ENCODE results near the gene NAGLU. TPM values are rescaled to one million over a fixed set of nuclear protein-coding genes. Genes with fewer than 3 reads are reported as not detected.

NAGLU gene
- total and polyA plus RNA-seq, 2 of the 13 experiments (the other 11 are each of a cell fraction or from before 2014, with no cell fraction given): 28.2 to 40.1 TPM

GRCh38 chr17:42565523-42566214 lies 29.6 kb downstream of the NAGLU start (continued):
- no peak for TF ChIP-seq TRAFD1 (CRISPR knock-in tag; IDR thresholded peaks at IDR 0.05; ENCODE audit: borderline replicate concordance)
- no peak for TF ChIP-seq MXI1 (IDR thresholded peaks at IDR 0.05; ENCODE audit: borderline replicate concordance, low read depth, low read length)
- TF ChIP-seq MXD4 (CRISPR knock-in tag; IDR thresholded peaks at IDR 0.05): no peak
- no peak for TF ChIP-seq MLLT10 (CRISPR knock-in tag; IDR thresholded peaks at IDR 0.05)
- TF ChIP-seq PLSCR1 (CRISPR knock-in tag; IDR thresholded peaks at IDR 0.05; ENCODE audit: borderline replicate concordance): no peak
- TF ChIP-seq SIX4 (CRISPR knock-in tag; IDR thresholded peaks at IDR 0.05): no peak
- no peak; the same call in 1 of the 2 replicates for TF ChIP-seq GZF1 (CRISPR knock-in tag; IDR thresholded peaks at IDR 0.05)
- TF ChIP-seq ZNF775 (CRISPR knock-in tag; IDR thresholded peaks at IDR 0.05; ENCODE audit: borderline replicate concordance): no peak
- no peak for TF ChIP-seq MED1 (CRISPR knock-in tag; IDR thresholded peaks at IDR 0.05)
- no peak for TF ChIP-seq E2F5 (CRISPR knock-in tag; conservative IDR thresholded peaks at IDR 0.05)
- TF ChIP-seq FIP1L1 (IDR thresholded peaks at IDR 0.05; ENCODE audit: borderline replicate concordance, insufficient read depth, low read depth, low read length): no peak
- no peak for TF ChIP-seq MTERF4 (CRISPR knock-in tag; IDR thresholded peaks at IDR 0.05)
- TF ChIP-seq ZNF44 (CRISPR knock-in tag; IDR thresholded peaks at IDR 0.05): no peak
- TF ChIP-seq REST (IDR thresholded peaks at IDR 0.05; ENCODE audit: borderline replicate concordance in 1 of 2, low read depth in 1 of 2, low read length in 2 of 2): no peak
- no peak for TF ChIP-seq U2AF2 (IDR thresholded peaks at IDR 0.05; ENCODE audit: low read depth, low read length)
- TF ChIP-seq SRY (CRISPR knock-in tag; IDR thresholded peaks at IDR 0.05): no peak
- TF ChIP-seq DDIT3 (CRISPR knock-in tag; IDR thresholded peaks at IDR 0.05): no peak
- TF ChIP-seq ZNF232 (CRISPR knock-in tag; IDR thresholded peaks at IDR 0.05; ENCODE audit: borderline replicate concordance): no peak
- no peak for TF ChIP-seq ZNF580 (CRISPR knock-in tag; IDR thresholded peaks at IDR 0.05; ENCODE audit: borderline replicate concordance, low read depth)

All from HepG2 (cell line).